RWPE1 (cell line): Measurements from ENCODE around the gene OLIG1.

ENCODE experiments used
- CTCF ChIA-PET: fragments of 350-600 bp; sonication (Branson Sonifier 250); formaldehyde crosslinking; extraction: SDS; loops from one replicate; lab custom pipeline; 2021; lab: Yijun Ruan, JAX
- POLR2A ChIA-PET: fragments of 400-600 bp; formaldehyde crosslinking; extraction: SDS; loops from one replicate; lab custom pipeline; 2020; ENCODE audit warnings: antibody characterized with exemption; ENCODE audit not compliant: low non-redundant PET; lab: Yijun Ruan, JAX
- DNase-seq: peaks from one replicate; pipeline ENCODE4 v3.0.0; 2012; ENCODE audit warnings: low spot score
- H3K27ac ChIP-seq: fragments of 450-650 bp; 2 replicates; pipeline ENCODE4 v1.5.1; 2017
- CTCF ChIP-seq: fragments of 450-650 bp; conservative IDR thresholded peaks from 2 replicates; pipeline ENCODE4 v1.5.1; 2017; ENCODE audit warnings: low read depth, mild to moderate bottlenecking

OLIG1 gene

GRCh38 chr21:33023574-33024200 lies 46.3 kb upstream of the OLIG1 start:
- POLR2A ChIA-PET: interaction anchor here (0.6 kb wide), 1 partner anchor 49 kb away, joined by 3 read pairs; no protein-coding TSS in a partner anchor
- no peak for TF ChIP-seq CTCF
- CTCF ChIA-PET: no interaction called here
- DNase-seq: no peak
- no peak overlapping the region for H3K27ac ChIP-seq

- no peak overlapping the region for H3K27ac ChIP-seq
- DNase-seq: no peak
- no peak for TF ChIP-seq CTCF
- POLR2A ChIA-PET: no interaction called here
- CTCF ChIA-PET: no interaction called here
Measured at GRCh38 chr21:33024201-33025103, 45.5 kb upstream of the OLIG1 start.

DNA sequence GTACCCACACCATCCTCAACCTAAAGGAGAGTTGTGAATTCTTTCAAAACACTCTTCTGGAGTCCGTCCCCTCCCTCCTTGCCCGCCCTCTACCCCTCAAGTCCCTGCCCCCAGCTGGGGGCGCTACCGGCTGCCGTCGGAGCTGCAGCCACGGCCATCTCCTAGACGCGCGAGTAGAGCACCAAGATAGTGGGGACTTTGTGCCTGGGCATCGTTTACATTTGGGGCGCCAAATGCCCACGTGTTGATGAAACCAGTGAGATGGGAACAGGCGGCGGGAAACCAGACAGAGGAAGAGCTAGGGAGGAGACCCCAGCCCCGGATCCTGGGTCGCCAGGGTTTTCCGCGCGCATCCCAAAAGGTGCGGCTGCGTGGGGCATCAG lies 44.8 kb upstream of the OLIG1 start:
- CTCF ChIA-PET: no interaction called here
- POLR2A ChIA-PET: no interaction called here
- no peak overlapping the region for H3K27ac ChIP-seq
- DNase-seq: no peak
- no peak for TF ChIP-seq CTCF

- ChIA-PET CTCF (no interaction called here), POLR2A (no interaction called here)
- TF ChIP-seq CTCF: no peak
- no peak for DNase-seq
- no peak within 1 kb of the TSS for H3K27ac ChIP-seq
Measured at GRCh38 chr21:33025489-33026442, 44.2 kb upstream of the OLIG1 start, which contains the start of gene OLIG2. Gene OLIG2 (plus strand): TSS chr21:33025935. CDS start chr21:33026863, 928 bp downstream.

DNA sequence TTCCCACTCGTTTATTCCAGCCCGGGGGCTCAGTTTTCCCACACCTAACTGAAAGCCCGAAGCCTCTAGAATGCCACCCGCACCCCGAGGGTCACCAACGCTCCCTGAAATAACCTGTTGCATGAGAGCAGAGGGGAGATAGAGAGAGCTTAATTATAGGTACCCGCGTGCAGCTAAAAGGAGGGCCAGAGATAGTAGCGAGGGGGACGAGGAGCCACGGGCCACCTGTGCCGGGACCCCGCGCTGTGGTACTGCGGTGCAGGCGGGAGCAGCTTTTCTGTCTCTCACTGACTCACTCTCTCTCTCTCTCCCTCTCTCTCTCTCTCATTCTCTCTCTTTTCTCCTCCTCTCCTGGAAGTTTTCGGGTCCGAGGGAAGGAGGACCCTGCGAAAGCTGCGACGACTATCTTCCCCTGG lies 43.5 kb upstream of the OLIG1 start:
- H3K27ac ChIP-seq: no peak overlapping the region
- POLR2A ChIA-PET: no interaction called here
- CTCF ChIA-PET: no interaction called here
- no peak for DNase-seq
- no peak for TF ChIP-seq CTCF

GRCh38 chr21:33026878-33027400 lies 43.0 kb upstream of the OLIG1 start:
- DNase-seq: no peak
- no peak overlapping the region for H3K27ac ChIP-seq
- ChIA-PET CTCF (no interaction called here), POLR2A (no interaction called here)
- TF ChIP-seq CTCF: no peak
